Stomach (tissue), 4 donors: Measurements from ENCODE around the gene SLFN12.

ENCODE experiments used
- POLR2A ChIP-seq, 4 donors: fragments of 450-650 bp; IDR thresholded peaks; one replicate each; pipeline ENCODE4 v1.6.1; 2016; ENCODE audit warnings: antibody characterized with exemption in 4 of 4, control low read depth in 2 of 4, mild to moderate bottlenecking in 1 of 4, moderate library complexity in 1 of 4
- TF ChIP-seq, protein P1 (sequence below), 7 experiments: fragments of 450-650 bp in 4 of 7; fragments of 200-600 bp in 3 of 7; sonication (generic) in 3 of 7; IDR thresholded peaks; one replicate each; pipeline ENCODE4 v1.5.1; 2016 to 2019; ENCODE audit warnings: antibody characterized with exemption in 7 of 7, control low read depth in 2 of 7, mild to moderate bottlenecking in 1 of 7

GRCh38 chr17:35432176-35433074 is at the start of gene SLFN12:
- TF ChIP-seq, protein P1, sequence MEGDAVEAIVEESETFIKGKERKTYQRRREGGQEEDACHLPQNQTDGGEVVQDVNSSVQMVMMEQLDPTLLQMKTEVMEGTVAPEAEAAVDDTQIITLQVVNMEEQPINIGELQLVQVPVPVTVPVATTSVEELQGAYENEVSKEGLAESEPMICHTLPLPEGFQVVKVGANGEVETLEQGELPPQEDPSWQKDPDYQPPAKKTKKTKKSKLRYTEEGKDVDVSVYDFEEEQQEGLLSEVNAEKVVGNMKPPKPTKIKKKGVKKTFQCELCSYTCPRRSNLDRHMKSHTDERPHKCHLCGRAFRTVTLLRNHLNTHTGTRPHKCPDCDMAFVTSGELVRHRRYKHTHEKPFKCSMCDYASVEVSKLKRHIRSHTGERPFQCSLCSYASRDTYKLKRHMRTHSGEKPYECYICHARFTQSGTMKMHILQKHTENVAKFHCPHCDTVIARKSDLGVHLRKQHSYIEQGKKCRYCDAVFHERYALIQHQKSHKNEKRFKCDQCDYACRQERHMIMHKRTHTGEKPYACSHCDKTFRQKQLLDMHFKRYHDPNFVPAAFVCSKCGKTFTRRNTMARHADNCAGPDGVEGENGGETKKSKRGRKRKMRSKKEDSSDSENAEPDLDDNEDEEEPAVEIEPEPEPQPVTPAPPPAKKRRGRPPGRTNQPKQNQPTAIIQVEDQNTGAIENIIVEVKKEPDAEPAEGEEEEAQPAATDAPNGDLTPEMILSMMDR (IDR thresholded peaks at IDR 0.05), result no peak
- TF ChIP-seq POLR2A (IDR thresholded peaks at IDR 0.05), result no peak
